Heart left ventricle (tissue), 16 donors: ENCODE measurements around the gene FOXP4. TPM values are rescaled to one million over a fixed set of nuclear protein-coding genes. Genes with fewer than 3 reads are reported as not detected.
A peak's percentile ranks its signal among the peaks of the same experiment; 100 is the strongest.

ENCODE experiments used
- ATAC-seq, 4 donors: fragments of 200-7000 bp; cut with Tn5 transposase; one replicate each; pipeline ENCODE4 v1.9.1; 2020 to 2022; ENCODE audit warnings: moderate library complexity in 4 of 4, mild to moderate bottlenecking in 3 of 4, moderate number of reproducible peaks in 1 of 4
- DNase-seq, 5 donors: peaks; one replicate each; pipeline ENCODE4 v3.0.0-alpha.2; 2020
- H3K27ac ChIP-seq, 12 donors: fragments of 200-600 bp; sonication (generic) in 4 of 12; one replicate each; pipeline versions ENCODE4 v1.5.0 to v1.8.0; 2016 to 2022; ENCODE audit warnings: mild to moderate bottlenecking in 2 of 12
- H3K27me3 ChIP-seq, 9 donors: fragments of 200-600 bp; sonication (generic) in 2 of 9; one replicate each; pipeline versions ENCODE4 v1.5.1 to v1.8.0; 2016 to 2022; ENCODE audit warnings: mild to moderate bottlenecking in 3 of 9
- H3K36me3 ChIP-seq, 9 donors: fragments of 200-600 bp; sonication (generic) in 2 of 9; one replicate each; pipeline versions ENCODE4 v1.5.0 to v1.8.0; 2018 to 2022; ENCODE audit warnings: mild to moderate bottlenecking in 2 of 9
- H3K4me1 ChIP-seq, 12 donors: fragments of 200-600 bp; sonication (generic) in 4 of 12; one replicate each; pipeline versions ENCODE4 v1.5.0 to v1.8.0; 2016 to 2022; ENCODE audit warnings: mild to moderate bottlenecking in 3 of 12
- H3K4me3 ChIP-seq, 12 donors: fragments of 200-600 bp; sonication (generic) in 4 of 12; one replicate each; pipeline versions ENCODE4 v1.5.0 to v1.8.0; 2017 to 2022; ENCODE audit warnings: mild to moderate bottlenecking in 9 of 12, moderate library complexity in 4 of 12
- H3K9me3 ChIP-seq, 12 donors: fragments of 200-600 bp; sonication (generic) in 4 of 12; one replicate each; pipeline versions ENCODE4 v1.5.0 to v1.8.0; 2016 to 2022; ENCODE audit warnings: mild to moderate bottlenecking in 1 of 12
- POLR2A ChIP-seq, 2 donors: fragments of 450-650 bp; IDR thresholded peaks; one replicate each; pipeline ENCODE4 v1.6.1; 2017; ENCODE audit warnings: antibody characterized with exemption in 2 of 2, mild to moderate bottlenecking in 2 of 2, moderate library complexity in 2 of 2
- WGBS, 4 donors: extraction: QIAGEN DNeasy Blood & Tissue Kit in 2 of 4; methylation state at CpG; one replicate each; pipeline versions ENCODE4 v1.1.5 to v1.1.7; 2013 to 2018; 5-methylcytosine and 5-hydroxymethylcytosine counted together
- intact Hi-C, 10 donors: fragments of 100-400 bp; cut with DNase I; formaldehyde crosslinking; loops; one replicate each; pipeline versions ENCODE4 v1.11.1 to v1.14.2; 2022
- polyA plus RNA-seq, 2 donors: library from polyadenylated mRNA; stranded (reverse); fragments of 200-250 nt; gene quantifications; one replicate each; pipeline ENCODE4 v1.2.3, GENCODE V29; 2013
- total RNA-seq, 9 donors: library from RNA; depleted of rRNA in 2 of 9; stranded (reverse); fragments of >200 nt in 2 of 9; fragmentation: NEBNext Ultra II Directional in 3 of 9; extraction: Animal tissue kit (Norgen Biotek cat#: 25700) in 3 of 9; gene quantifications; one replicate each; pipeline versions ENCODE4 v1.1.0 to v1.2.4, GENCODE V29; 2016 to 2023
- TF ChIP-seq, protein P1 (sequence below), 12 donors: fragments of 200-600 bp; sonication (generic) in 4 of 12; IDR thresholded peaks; one replicate each; pipeline versions ENCODE4 v1.5.0 to v1.8.0; 2018 to 2022; ENCODE audit warnings: antibody characterized with exemption in 12 of 12, mild to moderate bottlenecking in 5 of 12
- donor health status: ischemic (EF 13 %, LVEDD 7.1; RV severe dilation, severe dysfunction).
- donor health status: healthy with polysubstance abuse.
- donor health status: DM: no; HTN: yes; CAD: no.
- donor health status: DM: no; HTN: no; CAD: no.
- donor health status: ischemic (EF 25% LVEDD 6.9; RV normal size, moderate dysfunction).
- donor health status: ischemic (EF 25% LVEDD 5.7; RV mildly dilated, moderate dysfunction).
- donor health status: healthy.
- donor health status: DM: yes; HTN: yes; CAD: no.
- donor health status: ischemic (EF 35%, LVEDD 5.7; RV mildly dilated, moderate dysfunction).
- donor health status: nonischemic (EF 11% LVEDD 7.7; RV severe dilation, severe dysfunction).
- donor health status: DM: yes; HTN: yes; CAD: no.
- donor health status: PGD.
- donor health status: ischemic (EF 29% LVEDD 5.4; RV normal size, mild dysfunction).
- donor health status: nonischemic (EF 23%, LVEDD 6.1; RV moderate dilation, normal function).

Gene FOXP4
- total and polyA plus RNA-seq, 11 donors: 10.9 to 22.5 (median 16.0) TPM

- no peaks in the 10 kb centered on the region for H3K9me3 ChIP-seq
- peak in 1 of 4 donors; percentile 10 for ATAC-seq
- peaks cover 0 to 7% (median 0%) of the 10 kb centered on the region in 9 donors for H3K36me3 ChIP-seq
- H3K27me3 ChIP-seq: no peaks in the 10 kb centered on the region
- H3K4me3 ChIP-seq: no peak overlapping the region
- no peak for DNase-seq
- peaks cover 0 to 48% (median 21%) of the 10 kb centered on the region in 12 donors for H3K4me1 ChIP-seq
- intact Hi-C loops: no loop called here
- 62 to 77% (median 65%) methylated on average over 4 to 5 of the region's 5 CpGs for WGBS, 4 donors
- no peak for TF ChIP-seq POLR2A (IDR thresholded peaks at IDR 0.05)
- TF ChIP-seq, protein P1, sequence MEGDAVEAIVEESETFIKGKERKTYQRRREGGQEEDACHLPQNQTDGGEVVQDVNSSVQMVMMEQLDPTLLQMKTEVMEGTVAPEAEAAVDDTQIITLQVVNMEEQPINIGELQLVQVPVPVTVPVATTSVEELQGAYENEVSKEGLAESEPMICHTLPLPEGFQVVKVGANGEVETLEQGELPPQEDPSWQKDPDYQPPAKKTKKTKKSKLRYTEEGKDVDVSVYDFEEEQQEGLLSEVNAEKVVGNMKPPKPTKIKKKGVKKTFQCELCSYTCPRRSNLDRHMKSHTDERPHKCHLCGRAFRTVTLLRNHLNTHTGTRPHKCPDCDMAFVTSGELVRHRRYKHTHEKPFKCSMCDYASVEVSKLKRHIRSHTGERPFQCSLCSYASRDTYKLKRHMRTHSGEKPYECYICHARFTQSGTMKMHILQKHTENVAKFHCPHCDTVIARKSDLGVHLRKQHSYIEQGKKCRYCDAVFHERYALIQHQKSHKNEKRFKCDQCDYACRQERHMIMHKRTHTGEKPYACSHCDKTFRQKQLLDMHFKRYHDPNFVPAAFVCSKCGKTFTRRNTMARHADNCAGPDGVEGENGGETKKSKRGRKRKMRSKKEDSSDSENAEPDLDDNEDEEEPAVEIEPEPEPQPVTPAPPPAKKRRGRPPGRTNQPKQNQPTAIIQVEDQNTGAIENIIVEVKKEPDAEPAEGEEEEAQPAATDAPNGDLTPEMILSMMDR (IDR thresholded peaks at IDR 0.05): no peak
- peak overlapping the region in 1 of 12 donors; percentile 13 for H3K27ac ChIP-seq
Measured at GRCh38 chr6:41577356-41578216, 31.4 kb downstream of the FOXP4 start.

GRCh38 chr6:41578217-41579087 lies 32.3 kb downstream of the FOXP4 start:
- Histone ChIP-seq H3K36me3 (peaks cover 0 to 7% (median 0%) of the 10 kb centered on the region in 9 donors), H3K9me3 (no peaks in the 10 kb centered on the region), H3K27ac (peak overlapping the region in 1 of 12 donors; percentile 13), H3K4me1 (peaks cover 0 to 52% (median 22%) of the 10 kb centered on the region in 12 donors), H3K4me3 (no peak overlapping the region), H3K27me3 (no peaks in the 10 kb centered on the region)
- TF ChIP-seq POLR2A (IDR thresholded peaks at IDR 0.05): no peak
- TF ChIP-seq, protein P1 (IDR thresholded peaks at IDR 0.05): no peak
- ATAC-seq: peak in 1 of 4 donors; percentile 29
- DNase-seq: no peak
- intact Hi-C loops: no loop called here
- WGBS, 4 donors: 48 to 56% (median 53%) methylated on average over 10 of the region's 10 CpGs

GRCh38 chr6:41579088-41579610 lies 33.0 kb downstream of the FOXP4 start:
- Histone ChIP-seq H3K4me3 (no peak overlapping the region), H3K4me1 (peaks cover 0 to 59% (median 24%) of the 10 kb centered on the region in 12 donors)
- 65 to 72% (median 67%) methylated on average over 3 of the region's 3 CpGs for WGBS, 4 donors

More at GRCh38 chr6:41579088-41579610, 33.0 kb downstream of the FOXP4 start:
- Histone ChIP-seq H3K9me3 (no peaks in the 10 kb centered on the region), H3K27ac (no peak overlapping the region), H3K27me3 (no peaks in the 10 kb centered on the region), H3K36me3 (peaks cover 0 to 7% (median 0%) of the 10 kb centered on the region in 9 donors)
- TF ChIP-seq POLR2A (IDR thresholded peaks at IDR 0.05): no peak
- TF ChIP-seq, protein P1 (IDR thresholded peaks at IDR 0.05): no peak
- intact Hi-C loops: no loop called here
- DNase-seq (no peak), ATAC-seq (no peak)
